ENCODE data around the gene ARL6IP5.

Gene ARL6IP5

GRCh38 chr3:69142797-69143454, 58.2 kb downstream of the ARL6IP5 start:
- no peak overlapping the region for H3K4me3 ChIP-seq (ENCODE audit: low read length)
- no peak for DNase-seq (ENCODE audit: low read depth, low spot score)

GRCh38 chr3:69143612-69144011, 58.9 kb downstream of the ARL6IP5 start:
- no peak overlapping the region for H3K4me3 ChIP-seq (ENCODE audit: low read length)
- no peak for DNase-seq (ENCODE audit: low read depth, low spot score)

GRCh38 chr3:69144631-69145245, 60.0 kb downstream of the ARL6IP5 start:
- no peak overlapping the region for H3K4me3 ChIP-seq (ENCODE audit: low read length)
- peak; percentile 53 for DNase-seq (ENCODE audit: low read depth, low spot score)

GRCh38 chr3:69145688-69146087, 61.0 kb downstream of the ARL6IP5 start:
- H3K4me3 ChIP-seq (ENCODE audit: low read length), result no peak overlapping the region
- DNase-seq (ENCODE audit: low read depth, low spot score), result no peak

GRCh38 chr3:69149586-69149985, 64.8 kb downstream of the ARL6IP5 start:
- DNase-seq (ENCODE audit: low read depth, low spot score), result no peak
- no peak overlapping the region for H3K4me3 ChIP-seq (ENCODE audit: low read length)
